GM18511 (cell line): ENCODE results near the gene RNF152.
A peak's percentile ranks its signal among the peaks of the same experiment; 100 is the strongest.

Source experiments
- ATAC-seq: cut with Tn5 transposase; IDR thresholded peaks from one replicate; pipeline ENCODE4 v1.9.1; 2021; ENCODE audit warnings: mild to moderate bottlenecking, moderate library complexity; ENCODE audit not compliant: unreplicated experiment

RNF152 gene

DNA sequence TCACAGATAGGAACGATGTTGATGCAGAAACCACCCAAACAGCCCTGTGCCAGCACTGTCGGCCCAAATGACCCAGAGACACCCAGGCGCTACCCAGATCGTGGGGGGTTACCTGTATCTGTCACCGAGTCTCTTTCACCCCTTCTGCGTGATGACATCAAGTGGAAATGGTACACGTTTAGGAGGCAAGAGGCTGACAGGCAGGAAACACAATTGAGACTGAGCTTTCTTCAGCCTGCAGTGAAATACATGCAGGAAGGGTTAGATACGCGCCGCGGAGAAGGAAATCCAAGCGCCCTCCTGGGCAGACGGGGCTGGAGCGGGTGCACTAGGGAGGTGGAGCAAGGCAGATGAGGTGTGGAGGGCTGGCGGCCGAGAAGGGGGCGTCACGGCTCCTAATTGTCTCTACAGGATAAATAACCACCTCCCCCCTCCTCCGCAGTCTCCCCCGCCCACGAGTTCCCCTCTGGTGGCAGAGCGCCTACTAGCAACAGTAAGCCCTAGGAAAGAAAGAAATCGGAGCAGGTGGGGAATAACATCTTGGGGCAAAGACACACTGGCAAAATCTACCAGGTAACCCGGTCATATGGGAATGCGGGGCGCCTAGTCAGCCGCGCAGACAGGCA lies at the start of gene RNF152:
Gene RNF152 (minus strand): TSS at position 325 of the 626 bp plus-strand sequence. CDS start 76,544 bp downstream, outside the sequence.
- ATAC-seq: peak; percentile 9

- ATAC-seq: no peak
These were observed 49.2 kb upstream of the RNF152 start for GRCh38 chr18:61941948-61942471.

DNA sequence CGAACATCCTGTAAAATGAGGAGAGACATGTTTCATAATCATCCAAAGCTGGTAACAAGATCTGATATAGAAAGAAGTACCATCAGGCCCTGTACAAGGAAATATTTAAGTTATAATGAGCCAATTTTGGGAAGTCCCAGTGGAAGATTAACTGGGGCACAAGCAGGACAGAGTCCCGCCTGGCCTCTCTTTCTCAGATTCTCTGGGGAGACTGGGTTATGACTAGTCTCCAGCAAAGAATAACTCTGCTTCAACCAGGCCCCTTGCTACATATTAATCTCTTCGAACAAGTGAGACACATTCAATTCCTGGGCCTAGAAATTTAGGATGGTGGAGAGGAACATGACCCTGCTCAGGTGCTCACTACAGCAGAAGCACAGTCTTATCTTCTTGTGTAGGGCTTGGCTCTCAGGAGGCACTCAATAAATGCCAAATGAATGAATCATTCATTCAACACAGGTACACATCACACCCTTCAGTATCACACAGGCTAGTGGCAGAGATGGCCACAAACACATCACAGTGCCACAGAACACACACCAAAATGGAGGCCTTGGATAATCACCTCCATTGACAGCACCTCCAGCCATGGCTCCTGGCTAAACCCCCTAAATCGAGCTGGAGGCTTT lies 46.4 kb upstream of the RNF152 start:
- peak; percentile 76 for ATAC-seq

- no peak for ATAC-seq
These were observed 42.6 kb upstream of the RNF152 start for GRCh38 chr18:61935362-61935761.

- ATAC-seq: no peak
These were observed 39.0 kb upstream of the RNF152 start for GRCh38 chr18:61931654-61932379.

DNA sequence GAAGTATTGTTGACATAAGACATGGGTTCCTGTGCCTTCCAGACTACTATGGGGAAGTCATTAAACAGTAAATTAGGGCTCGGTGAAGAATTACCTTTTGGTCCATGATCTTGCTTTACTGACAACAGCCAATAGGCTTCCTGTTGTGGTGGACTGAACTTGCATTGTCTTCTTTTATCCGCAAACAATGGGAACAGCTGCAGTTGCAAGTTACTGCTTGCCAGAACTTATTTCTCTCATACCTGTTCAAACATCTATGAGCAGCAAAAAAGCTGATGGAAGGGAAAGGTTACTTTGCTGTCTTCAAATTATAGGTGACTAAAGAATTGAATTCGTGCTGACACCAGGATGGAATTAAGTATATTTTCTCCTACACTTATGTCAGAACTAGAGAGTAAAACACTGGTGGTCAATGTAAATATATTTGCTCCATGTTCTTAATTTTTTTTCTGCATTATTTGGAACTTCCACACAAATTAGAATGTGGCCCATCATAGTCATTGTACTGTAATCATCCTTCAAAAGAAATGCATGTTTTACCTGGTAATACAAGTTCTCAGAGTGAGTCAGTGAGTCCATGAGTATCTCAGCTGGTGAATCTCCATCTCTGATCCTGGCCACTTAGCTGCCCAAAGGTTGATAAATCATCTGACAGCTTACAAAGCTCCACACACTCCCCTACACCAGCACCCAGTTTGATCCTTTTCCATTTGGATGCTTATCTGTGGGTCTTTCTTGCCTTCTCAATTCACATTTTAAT lies 37.3 kb upstream of the RNF152 start:
- no peak for ATAC-seq

GRCh38 chr18:61926532-61926931 lies 33.7 kb upstream of the RNF152 start:
- ATAC-seq: no peak

DNA sequence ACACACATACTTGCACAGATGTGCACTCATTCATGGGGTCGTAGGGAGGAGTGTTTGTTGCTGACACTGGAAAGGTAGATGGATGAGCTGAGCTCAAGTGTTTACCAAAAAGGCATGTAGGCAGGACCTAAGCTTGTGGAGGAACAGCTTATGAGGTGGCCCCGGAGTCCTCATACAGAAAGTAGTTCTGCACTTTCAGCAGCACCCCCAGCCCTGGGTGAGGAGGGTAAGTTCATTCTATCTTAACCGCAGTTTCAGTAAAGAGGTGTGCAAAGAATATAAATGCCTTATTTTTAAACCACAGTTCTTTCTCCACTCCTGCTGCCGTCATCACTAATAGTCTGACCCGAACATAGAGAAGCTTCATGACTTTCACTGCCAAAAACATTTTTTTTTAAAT lies 31.7 kb upstream of the RNF152 start:
- ATAC-seq: no peak

DNA sequence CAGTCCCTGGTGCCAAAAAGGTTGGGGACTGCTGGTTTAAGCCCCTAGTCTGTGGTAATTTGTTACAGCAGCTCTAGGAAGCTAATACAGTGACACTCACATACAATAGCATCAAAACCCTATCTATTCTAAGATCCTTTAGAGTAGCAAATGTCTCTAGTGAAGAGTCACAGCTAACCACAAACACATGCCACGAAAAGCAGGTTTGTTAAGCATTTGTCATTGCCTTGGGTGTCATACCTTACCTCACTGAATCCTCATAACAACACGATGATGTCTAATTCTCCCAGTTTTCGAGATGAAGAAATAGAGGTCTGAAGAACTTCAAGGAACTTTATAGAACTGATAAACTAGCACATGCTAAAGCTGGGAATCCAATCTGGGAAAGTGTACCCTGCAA lies 29.6 kb upstream of the RNF152 start:
- ATAC-seq: no peak

GRCh38 chr18:61921621-61922235 lies 28.9 kb upstream of the RNF152 start:
- no peak for ATAC-seq

DNA sequence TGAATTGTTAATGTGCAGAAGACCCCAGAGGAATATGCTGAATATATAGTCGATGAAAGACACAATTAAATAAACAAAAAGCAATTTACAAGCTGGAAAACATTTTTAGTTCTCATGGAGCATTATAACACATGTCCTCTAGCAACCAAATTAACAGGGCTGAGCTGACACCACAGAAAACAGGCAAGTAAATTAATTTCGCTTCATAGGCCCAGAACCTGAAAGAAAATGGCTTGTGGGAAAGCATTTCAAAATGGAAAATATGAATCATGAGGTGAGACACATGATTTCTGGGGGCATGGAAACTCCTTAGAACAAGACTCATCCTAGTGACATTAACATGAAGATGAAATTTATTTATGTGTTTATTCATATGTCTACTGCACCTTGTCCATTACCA lies 25.0 kb upstream of the RNF152 start:
- ATAC-seq: no peak

DNA sequence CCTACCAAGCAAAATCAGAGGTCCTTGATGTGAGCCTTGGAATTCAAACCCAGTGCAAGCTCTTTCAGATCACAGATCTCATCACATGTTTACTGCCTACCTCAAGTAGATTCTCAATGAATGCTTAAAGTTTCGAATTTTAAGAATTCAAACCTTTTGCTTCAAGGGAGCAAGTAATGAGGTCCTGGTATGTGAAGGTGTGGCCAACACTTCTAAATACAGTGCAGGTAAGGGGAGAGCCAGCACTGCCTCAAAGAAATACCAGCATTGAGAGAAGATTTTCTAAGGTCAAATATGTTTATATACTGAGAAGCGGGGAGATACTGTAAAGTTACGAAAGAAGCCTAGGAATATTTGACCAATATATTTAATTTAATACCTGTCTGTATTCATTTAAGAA lies 19.7 kb upstream of the RNF152 start:
- no peak for ATAC-seq

GRCh38 chr18:61910101-61910500 lies 17.3 kb upstream of the RNF152 start:
- ATAC-seq: no peak

- no peak for ATAC-seq
These were observed 15.9 kb upstream of the RNF152 start for GRCh38 chr18:61908661-61909060.

- peak; percentile 95 for ATAC-seq
These were observed 8.6 kb upstream of the RNF152 start for GRCh38 chr18:61901323-61901986.

GRCh38 chr18:61900504-61901281 lies 7.9 kb upstream of the RNF152 start:
- ATAC-seq: peak; percentile 7

DNA sequence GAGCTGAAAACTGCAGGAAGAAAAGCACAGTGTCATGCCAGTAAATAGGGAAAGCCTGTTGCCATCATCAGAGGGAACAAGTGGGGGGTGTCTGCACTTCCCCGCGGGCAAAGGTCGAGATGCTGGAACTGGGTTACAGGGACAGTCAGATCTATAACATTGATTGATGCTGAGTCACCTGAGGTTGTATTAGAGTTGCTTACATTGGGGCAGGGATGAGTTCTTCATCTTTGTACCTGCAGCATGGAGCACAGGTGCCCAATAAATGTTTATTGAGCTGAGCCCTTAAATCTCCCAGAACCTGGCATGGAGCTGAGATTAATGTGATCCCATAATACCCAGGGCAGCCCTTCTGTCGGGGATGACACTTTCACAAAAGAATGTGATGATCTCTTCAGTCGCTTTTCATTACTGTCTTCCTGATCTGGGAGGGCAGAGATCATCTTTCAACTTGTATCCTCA lies 5.9 kb upstream of the RNF152 start:
- no peak for ATAC-seq

DNA sequence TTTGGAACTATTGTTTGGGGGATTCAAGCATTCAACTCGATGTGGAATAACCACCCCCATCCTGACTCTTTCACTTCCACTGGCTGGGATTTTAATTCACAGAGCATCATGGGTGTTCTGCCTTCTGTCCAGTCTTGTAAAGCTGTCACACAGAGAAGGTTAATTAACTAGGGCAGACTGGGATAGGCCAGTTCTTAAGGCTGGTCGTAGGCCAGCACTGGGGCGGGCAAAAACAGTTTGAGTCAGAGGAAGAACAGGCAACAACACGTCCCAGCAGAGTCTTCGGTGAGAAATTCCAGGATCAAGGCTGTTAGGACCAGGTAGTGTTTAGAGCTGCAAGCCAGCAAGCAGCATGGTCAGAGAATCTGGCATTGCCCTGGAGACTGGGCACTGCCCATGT lies 4.0 kb upstream of the RNF152 start:
- ATAC-seq: no peak

DNA sequence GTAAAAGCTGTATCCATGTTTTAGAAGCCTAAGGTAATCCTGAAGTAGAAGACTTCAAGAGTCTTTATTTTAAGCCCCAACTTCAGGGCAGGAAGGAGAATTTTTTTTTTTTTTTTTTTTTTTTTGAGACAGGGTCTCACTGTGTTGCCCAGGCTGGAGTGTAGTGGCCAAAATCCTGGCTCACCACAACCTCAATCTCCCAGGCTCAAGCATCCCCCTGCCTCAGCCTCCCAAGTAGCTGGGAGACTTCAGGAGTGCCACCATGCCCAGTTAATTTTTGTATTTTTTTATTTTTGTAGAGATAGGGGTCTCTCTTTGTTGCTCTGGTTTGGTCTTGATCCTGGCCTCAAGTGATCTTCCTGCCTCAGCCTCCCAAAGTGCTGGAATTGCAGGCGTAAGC lies 3.3 kb upstream of the RNF152 start:
- no peak for ATAC-seq
